Thyroid gland (tissue), 4 donors: ENCODE measurements around the gene IGDCC3.

Source experiments
- POLR2A ChIP-seq, 2 donors: fragments of 450-650 bp; IDR thresholded peaks; one replicate each; pipeline ENCODE4 v1.6.1; 2017; ENCODE audit warnings: antibody characterized with exemption in 2 of 2, mild to moderate bottlenecking in 2 of 2, moderate library complexity in 1 of 2
- TF ChIP-seq, protein P1 (sequence below), 6 experiments: fragments of 200-600 bp in 3 of 6; fragments of 450-650 bp in 3 of 6; sonication (generic) in 3 of 6; IDR thresholded peaks; one replicate each; pipeline ENCODE4 v1.5.1; 2016 to 2019; ENCODE audit warnings: antibody characterized with exemption in 6 of 6, mild to moderate bottlenecking in 2 of 6, inconsistent platforms in 1 of 6, moderate library complexity in 1 of 6

DNA sequence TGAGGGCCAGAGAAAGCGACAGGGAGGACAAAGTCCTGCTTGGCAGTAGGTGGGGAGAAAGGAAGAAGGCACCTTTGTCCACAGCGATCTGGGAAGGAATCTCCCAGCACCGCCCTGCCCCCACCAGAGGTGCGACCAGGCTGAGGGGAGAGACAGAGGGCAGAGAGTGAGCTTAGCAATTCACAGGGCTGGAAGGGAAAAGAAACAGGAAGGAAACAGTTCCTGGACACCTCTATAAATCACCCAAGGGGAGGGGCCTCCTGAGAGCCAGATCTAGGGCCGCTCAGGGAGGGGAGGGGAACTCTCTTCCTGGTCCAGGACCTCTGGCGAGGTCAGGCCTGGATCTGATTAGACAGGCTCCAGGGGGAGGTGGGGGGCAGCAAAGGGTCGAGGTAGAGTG is 37.9 kb downstream of the IGDCC3 start:
- TF ChIP-seq, protein P1, sequence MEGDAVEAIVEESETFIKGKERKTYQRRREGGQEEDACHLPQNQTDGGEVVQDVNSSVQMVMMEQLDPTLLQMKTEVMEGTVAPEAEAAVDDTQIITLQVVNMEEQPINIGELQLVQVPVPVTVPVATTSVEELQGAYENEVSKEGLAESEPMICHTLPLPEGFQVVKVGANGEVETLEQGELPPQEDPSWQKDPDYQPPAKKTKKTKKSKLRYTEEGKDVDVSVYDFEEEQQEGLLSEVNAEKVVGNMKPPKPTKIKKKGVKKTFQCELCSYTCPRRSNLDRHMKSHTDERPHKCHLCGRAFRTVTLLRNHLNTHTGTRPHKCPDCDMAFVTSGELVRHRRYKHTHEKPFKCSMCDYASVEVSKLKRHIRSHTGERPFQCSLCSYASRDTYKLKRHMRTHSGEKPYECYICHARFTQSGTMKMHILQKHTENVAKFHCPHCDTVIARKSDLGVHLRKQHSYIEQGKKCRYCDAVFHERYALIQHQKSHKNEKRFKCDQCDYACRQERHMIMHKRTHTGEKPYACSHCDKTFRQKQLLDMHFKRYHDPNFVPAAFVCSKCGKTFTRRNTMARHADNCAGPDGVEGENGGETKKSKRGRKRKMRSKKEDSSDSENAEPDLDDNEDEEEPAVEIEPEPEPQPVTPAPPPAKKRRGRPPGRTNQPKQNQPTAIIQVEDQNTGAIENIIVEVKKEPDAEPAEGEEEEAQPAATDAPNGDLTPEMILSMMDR (IDR thresholded peaks at IDR 0.05) = no peak
- no peak for TF ChIP-seq POLR2A (IDR thresholded peaks at IDR 0.05)
